ENCODE data around the gene TKTL1.

GRCh38 chrX:154353172-154353843 is 57.7 kb downstream of the TKTL1 start:
- no peak for TF ChIP-seq CTCF (IDR thresholded peaks at IDR 0.05; ENCODE audit: insufficient read depth, low read length, poor library complexity, severe bottlenecking)
- no peak for TF ChIP-seq EZH2phosphoT487 (conservative IDR thresholded peaks at IDR 0.05; ENCODE audit: low read length)
